NB4 (cell line): ENCODE data around the gene ERBB4.

Experiments
- DNase-seq: peaks from one replicate; pipeline ENCODE4 v3.0.0; 2010; ENCODE audit warnings: low read depth
- H3K4me3 ChIP-seq: one replicate; pipeline ENCODE4 v1.5.1; 2011; ENCODE audit warnings: mild to moderate bottlenecking, low read depth, low read length, moderate library complexity
- MYC ChIP-seq: IDR thresholded peaks from 2 replicates; pipeline ENCODE4 v1.6.1; 2011; ENCODE audit warnings: low read depth, low read length
- POLR2A ChIP-seq: IDR thresholded peaks from 2 replicates; pipeline ENCODE4 v1.6.1; 2011; ENCODE audit warnings: mild to moderate bottlenecking; ENCODE audit not compliant: insufficient read length; ENCODE audit errors: extremely low read depth
- TF ChIP-seq, protein P1 (sequence below): IDR thresholded peaks from one replicate; pipeline ENCODE4 v1.5.1; 2012; ENCODE audit warnings: low read depth, low read length
- TF ChIP-seq, protein P2 (sequence below): IDR thresholded peaks from 2 replicates; pipeline ENCODE4 v1.6.1; 2011; ENCODE audit warnings: low read depth, low read length

Gene ERBB4

GRCh38 chr2:211846714-211847113, 691.9 kb downstream of the ERBB4 start:
- no peak for DNase-seq
- no peak overlapping the region for H3K4me3 ChIP-seq
- no peak for TF ChIP-seq MYC
- TF ChIP-seq, protein P1, sequence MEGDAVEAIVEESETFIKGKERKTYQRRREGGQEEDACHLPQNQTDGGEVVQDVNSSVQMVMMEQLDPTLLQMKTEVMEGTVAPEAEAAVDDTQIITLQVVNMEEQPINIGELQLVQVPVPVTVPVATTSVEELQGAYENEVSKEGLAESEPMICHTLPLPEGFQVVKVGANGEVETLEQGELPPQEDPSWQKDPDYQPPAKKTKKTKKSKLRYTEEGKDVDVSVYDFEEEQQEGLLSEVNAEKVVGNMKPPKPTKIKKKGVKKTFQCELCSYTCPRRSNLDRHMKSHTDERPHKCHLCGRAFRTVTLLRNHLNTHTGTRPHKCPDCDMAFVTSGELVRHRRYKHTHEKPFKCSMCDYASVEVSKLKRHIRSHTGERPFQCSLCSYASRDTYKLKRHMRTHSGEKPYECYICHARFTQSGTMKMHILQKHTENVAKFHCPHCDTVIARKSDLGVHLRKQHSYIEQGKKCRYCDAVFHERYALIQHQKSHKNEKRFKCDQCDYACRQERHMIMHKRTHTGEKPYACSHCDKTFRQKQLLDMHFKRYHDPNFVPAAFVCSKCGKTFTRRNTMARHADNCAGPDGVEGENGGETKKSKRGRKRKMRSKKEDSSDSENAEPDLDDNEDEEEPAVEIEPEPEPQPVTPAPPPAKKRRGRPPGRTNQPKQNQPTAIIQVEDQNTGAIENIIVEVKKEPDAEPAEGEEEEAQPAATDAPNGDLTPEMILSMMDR: no peak
- TF ChIP-seq, protein P2, sequence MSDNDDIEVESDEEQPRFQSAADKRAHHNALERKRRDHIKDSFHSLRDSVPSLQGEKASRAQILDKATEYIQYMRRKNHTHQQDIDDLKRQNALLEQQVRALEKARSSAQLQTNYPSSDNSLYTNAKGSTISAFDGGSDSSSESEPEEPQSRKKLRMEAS: no peak
- TF ChIP-seq POLR2A: no peak

DNA sequence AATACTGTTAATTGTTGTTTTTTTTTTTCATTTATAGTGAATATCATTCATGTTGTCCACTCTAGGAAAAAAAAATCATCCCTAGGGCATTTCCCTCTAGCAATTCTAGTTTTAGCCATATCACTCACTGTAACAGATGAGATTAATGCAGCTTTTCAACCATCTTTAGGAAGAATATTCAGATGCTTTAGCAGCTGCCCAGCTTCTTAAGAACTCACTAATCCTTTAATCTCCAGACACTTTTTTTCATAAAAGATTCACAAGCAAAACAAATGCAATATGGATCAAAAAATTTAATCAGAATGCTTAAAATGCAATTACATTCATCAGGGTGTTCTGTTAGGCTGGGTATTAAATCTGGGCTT, 692.6 kb downstream of the ERBB4 start:
- no peak overlapping the region for H3K4me3 ChIP-seq
- TF ChIP-seq, protein P1: no peak
- TF ChIP-seq POLR2A (no peak), MYC (no peak)
- TF ChIP-seq, protein P2: no peak
- no peak for DNase-seq

DNA sequence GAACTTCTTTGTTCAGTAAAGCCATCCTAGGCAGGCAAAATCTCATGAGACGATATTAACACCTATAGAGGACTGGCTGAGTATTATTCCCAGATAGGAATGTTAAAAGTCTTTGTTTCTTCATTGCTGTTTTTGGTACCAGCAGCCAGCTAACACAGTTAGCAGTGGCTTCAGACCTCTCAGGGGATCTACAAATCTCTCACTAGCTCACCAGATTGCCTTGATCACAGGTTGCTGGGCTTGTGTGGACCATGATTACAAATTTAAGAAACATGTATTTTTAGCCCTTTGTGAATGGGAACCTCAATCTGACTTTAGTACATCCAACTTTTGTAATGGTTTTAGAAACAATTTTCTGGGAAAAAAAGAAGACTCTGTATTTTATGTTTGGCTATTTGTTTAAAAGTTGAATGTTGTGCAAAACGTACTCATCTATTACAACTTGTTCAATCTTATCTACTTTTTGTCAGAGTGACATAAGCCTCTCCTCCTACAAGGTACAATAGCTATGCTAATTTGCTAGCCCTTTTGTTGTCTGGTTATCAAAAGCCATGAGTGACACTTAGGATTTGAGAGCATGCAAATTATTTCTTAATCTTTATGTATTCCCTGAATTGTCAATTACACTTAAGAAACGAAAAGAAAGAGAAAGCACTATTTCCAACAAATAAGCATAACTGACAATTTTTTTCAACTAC, 693.1 kb downstream of the ERBB4 start:
- TF ChIP-seq, protein P1: no peak
- no peak for TF ChIP-seq MYC
- no peak for TF ChIP-seq POLR2A
- TF ChIP-seq, protein P2: no peak
- H3K4me3 ChIP-seq: no peak overlapping the region
- no peak for DNase-seq

DNA sequence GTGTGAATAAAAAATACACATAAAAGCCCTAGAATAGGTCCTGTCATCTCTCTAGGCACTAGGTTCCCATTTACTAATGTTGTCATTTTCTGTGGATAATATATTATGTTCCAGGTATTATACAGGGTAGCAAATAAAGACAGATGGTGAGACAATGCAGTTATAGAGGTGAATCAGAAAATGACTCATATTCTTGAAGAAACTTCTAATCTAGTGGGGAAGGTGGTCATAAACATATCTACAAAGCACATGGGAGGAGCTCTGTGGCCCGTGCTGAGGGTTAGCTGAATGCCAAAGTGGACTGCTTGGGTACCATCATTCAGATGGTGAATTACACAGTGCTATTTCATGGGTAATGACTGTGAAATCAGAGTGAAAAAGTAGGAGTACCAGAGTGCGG, 700.9 kb downstream of the ERBB4 start:
- no peak overlapping the region for H3K4me3 ChIP-seq
- DNase-seq: no peak
- no peak for TF ChIP-seq MYC
- no peak for TF ChIP-seq POLR2A
- TF ChIP-seq, protein P1: no peak
- TF ChIP-seq, protein P2: no peak

DNA sequence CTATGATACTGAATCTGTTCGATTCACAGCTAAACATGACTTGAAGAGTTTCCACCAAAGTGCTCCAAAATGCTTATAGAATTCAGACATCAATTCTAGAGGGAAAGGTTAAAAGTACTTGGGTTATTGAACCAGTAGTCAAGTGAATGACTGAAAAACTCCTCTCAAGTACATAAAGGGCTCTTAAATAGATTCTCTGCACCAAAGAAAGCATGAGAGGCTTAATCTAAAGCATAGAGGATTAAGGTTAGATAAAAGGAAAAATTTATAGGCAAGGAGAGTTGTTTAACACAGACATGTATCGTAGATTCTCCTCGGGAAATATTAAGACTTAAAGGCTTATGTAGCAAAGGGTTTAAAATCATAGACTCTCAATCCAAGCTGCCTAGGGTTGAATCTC, 701.4 kb downstream of the ERBB4 start:
- no peak for DNase-seq
- H3K4me3 ChIP-seq: no peak overlapping the region
- TF ChIP-seq MYC (no peak), POLR2A (no peak)
- TF ChIP-seq, protein P2: no peak
- TF ChIP-seq, protein P1: no peak
